IMR-90 (cell line): ENCODE data around the gene PAFAH1B1.

Source experiments
- BHLHE40 ChIP-seq: fragments of 150-350 bp; IDR thresholded peaks from 2 replicates; pipeline ENCODE4 v1.6.1; 2016; ENCODE audit warnings: mild to moderate bottlenecking, low read depth, low read length
- CTCF ChIP-seq: conservative IDR thresholded peaks from 2 replicates; pipeline ENCODE4 v1.5.1; 2012; ENCODE audit warnings: mild to moderate bottlenecking, low read depth, low read length, improper control_type of control experiment
- POLR2A ChIP-seq: IDR thresholded peaks from 2 replicates; pipeline ENCODE4 v1.6.1; 2012; ENCODE audit warnings: mild to moderate bottlenecking, low read depth, low read length
- RAD21 ChIP-seq: IDR thresholded peaks from 2 replicates; pipeline ENCODE4 v1.6.1; 2012; ENCODE audit warnings: low read length, improper control_type of control experiment

DNA sequence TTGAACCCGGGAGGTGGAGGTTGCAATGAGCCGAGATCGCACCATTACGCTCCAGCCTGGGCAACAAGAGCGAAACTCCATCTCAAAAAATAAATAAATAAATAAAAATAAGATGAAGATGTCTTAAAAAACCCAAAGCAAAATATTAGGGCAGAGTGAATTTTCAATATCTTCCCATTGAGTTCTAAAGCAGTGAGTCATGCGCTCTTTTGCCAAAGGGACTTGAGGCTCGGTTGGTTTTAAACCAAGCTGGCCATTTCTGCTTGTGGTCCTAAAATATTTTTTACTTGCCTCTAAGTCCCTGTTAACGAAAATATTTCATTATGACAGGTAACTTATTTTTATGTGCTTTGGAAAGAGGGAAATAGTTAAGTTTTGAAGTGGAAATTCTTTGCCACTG is 4.7 kb downstream of the PAFAH1B1 start:
- TF ChIP-seq BHLHE40 (no peak), CTCF (no peak), POLR2A (no peak), RAD21 (no peak)
